Measurements from ENCODE around the gene LPP.

The LPP gene

DNA sequence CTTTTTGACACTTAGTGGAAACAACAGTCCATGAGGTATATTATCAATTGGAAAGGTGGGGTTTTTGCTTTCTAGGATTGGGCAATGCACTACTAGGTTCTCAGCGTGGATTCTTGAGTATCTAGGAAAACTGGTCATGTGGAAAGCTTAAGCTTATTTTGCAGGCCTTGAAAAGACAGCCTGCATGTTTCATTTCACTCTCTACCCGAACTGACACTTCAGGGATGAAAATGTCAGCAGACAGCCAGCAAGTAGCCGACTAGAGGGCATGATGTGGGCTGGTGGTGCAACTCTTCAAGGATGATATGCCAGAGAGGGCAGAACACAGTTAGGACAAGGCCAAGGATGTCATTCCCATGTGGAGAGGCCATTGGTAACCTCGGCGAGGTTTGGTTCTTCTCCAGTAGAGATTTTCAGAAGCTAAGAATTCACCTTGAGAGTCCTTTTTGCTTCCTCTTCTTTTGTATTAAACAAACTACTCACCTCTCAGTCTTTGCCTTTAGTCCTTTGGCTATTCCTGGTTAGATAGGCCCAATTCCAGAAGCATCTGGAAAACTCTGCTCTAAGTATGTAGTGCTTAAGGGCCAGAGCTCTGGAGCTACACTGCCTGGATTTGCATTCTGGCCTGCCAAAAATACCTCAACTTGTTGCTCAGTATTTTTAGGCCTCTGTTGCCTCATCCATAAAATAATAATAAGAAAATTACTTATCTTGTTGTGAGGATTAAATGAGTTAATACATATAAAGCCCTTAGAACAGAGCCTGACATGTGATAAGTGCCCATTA, 17.9 kb downstream of the LPP start:
- DNase-seq, result no peak

GRCh38 chr3:188174317-188175044, 20.5 kb downstream of the LPP start:
- no peak for DNase-seq

DNA sequence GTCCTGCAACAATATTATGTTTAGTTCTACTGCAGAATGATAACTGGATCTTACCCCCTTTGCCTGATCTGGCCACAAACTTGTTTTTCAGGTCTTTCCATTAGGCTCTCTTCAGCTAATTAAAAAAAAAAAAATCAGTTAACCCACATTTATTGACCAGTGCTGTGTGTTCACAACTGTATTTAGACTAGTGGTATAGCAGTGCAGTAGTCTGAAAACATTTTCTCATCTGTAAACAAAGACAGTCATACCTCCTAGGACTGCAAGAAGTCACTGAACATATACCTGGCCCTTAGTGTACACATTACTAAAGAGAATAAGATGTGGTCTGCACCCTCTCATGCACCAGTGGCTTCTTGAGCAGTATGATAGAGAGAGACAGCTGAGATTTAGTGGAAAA, 22.5 kb downstream of the LPP start:
- DNase-seq, result no peak

DNA sequence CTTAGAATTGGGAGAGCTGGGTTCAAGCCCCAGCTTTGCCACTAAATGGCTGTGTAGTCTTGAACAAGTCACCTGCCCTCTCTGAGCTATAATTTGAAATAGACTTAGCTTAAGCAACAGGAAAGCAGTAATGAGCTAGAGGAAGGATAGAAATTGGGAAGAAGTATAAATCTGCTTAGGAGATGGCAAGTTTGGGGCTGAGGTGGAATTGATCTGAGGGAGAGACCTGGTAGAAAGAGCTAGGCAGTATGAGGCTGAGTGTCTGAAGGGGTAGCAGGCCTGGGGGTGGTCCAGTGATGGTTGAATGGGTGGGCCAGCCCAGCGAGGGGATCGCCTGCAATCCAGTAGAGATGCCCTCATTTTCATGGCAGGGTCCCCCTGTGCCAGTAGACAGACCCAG, 22.9 kb downstream of the LPP start:
- no peak for DNase-seq

GRCh38 chr3:188177721-188178120, 23.8 kb downstream of the LPP start:
- DNase-seq, result no peak

DNA sequence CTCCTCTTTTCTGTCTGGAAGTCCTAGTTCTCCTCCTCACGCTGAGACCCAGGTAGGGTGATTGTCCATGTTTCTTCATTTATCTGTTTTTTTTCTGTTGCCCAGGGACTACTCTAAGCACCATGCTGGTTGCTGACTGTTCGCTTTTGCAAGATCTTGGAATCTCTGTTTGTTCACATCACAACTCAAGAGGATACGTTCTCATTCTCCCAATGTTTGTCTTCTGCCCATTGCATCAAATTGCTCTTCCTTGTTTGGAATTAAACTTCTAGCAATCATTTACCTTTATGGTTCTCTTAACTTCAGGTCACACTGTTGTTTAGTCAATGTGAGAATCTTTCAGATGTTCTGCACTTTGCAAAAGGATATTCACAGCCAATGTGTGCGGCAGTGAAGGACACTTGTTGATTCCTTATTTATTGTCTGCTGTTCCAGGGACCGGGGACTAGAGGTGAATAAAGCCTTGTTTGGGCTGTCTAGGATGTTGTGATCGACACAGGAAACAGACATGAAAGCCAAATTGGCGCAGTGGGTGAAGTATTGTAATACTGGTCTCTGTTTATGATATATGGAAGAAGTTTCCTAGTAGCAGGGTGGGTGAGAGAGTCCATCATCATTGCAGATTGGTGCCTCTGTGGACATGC, 24.5 kb downstream of the LPP start:
- DNase-seq, result no peak

- peak; percentile 56 for DNase-seq
These were observed 25.3 kb downstream of the LPP start for GRCh38 chr3:188179006-188179966.

DNA sequence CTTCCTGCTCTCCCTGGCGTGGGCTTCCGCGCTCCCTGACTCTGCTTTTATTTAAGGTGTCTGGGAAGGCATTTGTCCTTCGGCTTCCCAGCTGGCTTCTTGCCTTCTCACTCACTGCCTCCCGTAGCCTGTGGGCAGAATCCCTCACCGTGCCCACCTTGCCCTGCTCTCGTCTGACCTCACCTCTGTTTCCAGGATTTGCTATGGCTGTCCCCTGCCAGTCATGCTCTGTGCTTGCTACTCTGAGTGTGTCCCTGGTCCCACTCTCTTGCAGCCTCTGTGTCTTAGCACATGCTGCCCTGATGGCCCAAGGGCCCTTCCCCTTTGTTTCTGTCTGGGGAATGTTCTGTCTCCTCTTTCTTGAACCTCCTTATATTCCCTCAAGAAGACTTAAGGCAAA, 26.2 kb downstream of the LPP start:
- no peak for DNase-seq

- no peak for DNase-seq
These were observed 29.5 kb downstream of the LPP start for GRCh38 chr3:188183452-188183851.

DNA sequence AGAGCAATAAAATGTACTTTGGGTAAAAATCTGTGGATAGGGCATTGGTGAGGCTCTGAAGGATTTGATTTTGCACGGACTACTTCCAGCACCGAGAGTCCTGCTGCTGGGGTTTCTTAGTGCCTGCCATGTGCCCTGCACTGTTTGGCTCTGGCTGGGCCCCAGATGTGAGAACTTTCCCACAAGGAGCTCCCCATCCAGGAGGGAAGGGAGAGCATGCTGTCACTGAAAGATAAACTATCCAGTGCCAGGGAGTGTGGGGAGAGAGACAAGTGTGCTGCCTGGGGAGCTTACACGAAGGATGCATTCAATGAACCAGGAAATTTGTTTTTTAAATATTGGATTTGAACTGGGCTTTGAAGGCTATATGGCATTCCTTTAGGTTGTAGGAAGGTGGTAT, 30.2 kb downstream of the LPP start:
- DNase-seq, result no peak

DNA sequence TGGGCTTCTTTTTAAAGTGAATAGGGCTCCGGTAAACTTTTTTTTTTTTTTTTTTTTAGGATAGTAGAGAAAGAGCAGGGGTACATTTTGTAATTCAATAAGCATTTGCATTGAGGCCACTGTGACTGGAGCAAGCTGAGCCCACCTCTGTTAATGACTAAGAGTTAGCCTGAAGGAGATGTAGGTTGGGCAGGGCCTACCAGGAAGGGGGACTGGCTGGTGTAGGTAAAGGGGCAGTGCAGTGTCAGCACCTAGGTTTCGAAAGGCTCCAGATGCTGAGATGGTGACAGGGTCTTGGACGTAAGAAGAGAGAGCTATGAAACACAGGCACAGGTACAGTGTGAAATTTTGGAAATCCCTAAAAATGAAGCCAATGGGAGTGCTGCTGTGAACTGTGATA, 30.7 kb downstream of the LPP start:
- DNase-seq, result no peak

DNA sequence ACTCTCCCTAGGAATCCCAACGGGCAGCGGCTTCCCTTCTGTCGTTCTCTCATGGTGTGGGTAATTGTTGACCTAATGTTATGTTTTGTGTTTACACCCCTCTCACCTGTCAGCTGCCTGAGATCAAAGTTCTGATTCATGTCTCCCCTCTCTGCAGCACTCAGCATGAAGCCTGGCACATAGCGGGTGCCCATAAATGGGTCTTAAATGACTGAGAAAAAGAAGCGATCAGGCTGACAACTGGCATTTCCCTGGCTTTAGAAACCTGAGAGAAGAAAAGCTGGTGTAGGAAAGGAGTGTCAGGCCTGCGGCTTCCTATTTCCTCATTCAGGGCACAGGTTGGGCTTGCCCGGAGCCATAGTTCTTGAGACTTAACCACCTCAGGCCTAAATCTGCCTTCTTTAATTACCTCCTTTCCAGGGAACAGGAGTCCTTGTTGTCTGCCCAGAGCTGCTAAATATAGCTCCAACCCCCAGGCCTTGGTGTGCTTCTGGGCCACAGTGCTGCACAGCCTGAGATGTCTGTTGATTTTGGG, 31.8 kb downstream of the LPP start:
- DNase-seq, result peak; percentile 19

DNA sequence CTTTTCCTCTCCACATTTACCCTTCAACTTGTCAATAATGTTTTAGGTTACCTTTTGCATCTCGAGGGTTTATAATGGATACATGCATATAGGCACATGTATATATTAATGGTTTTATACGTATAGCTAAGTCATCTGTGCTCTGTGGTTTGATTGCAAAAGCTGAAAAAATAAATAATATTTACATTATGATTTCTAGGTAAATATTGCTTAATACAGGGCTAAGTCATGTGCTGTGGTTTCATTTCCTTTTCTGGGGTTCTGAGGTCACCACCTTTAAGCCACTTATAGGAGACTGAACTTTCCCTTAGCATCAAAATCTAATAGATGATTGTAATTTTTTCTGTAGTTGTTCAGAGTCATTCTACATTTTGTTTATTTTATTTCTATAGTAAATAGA, 33.1 kb downstream of the LPP start:
- no peak for DNase-seq

GRCh38 chr3:188188911-188189310, 35.0 kb downstream of the LPP start:
- no peak for DNase-seq

DNA sequence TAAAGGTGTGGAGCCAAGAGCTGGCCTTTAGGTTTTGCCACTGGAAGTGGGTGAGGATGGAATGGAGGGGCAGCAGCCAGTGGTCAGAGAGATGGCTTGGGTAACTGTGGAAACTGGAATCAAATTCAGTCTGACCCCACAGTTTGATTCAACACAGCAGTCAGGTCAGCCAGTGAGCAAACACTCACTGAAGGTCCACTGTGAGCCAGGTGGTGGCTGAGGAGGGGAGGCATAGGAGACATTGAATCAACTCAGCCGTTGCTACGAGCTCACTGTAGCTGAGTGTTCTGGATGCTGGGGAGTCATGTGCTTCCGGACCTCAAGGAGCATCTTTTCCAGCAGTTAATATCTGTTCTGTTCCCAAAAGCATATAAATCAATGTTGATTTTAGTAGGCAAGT, 37.5 kb downstream of the LPP start:
- no peak for DNase-seq

DNA sequence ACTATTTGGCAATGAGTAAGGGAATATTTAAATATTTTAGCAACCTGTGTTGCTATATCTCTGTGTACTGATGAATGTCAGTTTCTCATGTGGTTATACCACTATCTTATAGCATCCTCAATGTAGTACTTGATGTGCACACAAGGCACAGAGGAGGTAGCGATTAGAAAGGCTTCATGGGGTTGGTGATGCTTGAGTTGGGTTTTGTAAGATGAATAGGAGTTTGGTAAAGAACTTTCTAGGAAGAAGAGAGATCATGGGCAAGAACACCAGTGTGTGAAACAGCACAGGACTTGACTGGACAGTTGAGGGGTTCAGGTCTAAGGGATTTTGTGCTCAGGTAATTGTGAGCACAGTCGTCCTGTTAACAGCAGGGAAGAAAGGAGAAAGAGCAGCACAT, 38.1 kb downstream of the LPP start:
- no peak for DNase-seq

DNA sequence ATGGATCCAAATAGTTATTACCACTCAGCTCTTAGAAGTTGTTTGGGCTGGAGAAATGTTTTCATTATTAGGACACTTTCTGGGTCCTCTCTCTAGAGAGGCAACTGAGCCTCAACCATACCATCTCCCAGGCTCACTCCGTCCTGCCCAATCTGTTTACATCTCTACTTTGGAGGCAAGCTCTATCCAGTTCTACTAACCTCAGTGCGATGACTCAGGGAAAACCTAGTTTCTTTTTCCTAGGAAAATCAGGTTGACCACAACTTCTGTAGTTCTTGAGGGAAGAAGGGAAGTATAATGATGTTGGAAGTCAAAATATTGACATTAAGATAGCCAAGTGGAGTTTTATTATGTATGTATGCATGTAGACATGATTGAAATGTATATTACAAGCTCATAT, 40.4 kb downstream of the LPP start:
- no peak for DNase-seq

GRCh38 chr3:188196232-188196990, 42.5 kb downstream of the LPP start:
- DNase-seq, result no peak

DNA sequence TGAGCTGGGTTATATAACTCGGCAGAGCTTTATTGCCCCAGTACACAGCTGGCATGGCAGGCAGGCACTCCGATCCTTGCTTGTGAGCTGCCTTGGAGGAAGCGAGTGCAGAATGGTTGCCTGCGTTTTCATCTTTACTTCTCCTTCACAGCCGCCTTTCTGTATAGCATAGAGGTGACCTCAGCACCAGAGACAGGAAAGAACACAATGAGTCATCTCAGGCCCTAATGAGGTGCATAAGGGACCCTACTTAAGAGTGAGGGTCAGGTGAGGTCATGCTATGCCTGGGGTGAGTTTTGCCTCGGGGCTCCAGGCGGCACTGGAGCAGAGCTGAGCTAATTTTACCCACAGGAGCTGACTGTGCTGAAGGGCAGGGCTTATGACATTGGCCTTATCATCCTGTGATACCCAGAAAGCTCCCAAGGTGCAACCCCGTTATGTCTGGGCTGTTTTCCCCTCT, 43.5 kb downstream of the LPP start:
- no peak for DNase-seq

DNA sequence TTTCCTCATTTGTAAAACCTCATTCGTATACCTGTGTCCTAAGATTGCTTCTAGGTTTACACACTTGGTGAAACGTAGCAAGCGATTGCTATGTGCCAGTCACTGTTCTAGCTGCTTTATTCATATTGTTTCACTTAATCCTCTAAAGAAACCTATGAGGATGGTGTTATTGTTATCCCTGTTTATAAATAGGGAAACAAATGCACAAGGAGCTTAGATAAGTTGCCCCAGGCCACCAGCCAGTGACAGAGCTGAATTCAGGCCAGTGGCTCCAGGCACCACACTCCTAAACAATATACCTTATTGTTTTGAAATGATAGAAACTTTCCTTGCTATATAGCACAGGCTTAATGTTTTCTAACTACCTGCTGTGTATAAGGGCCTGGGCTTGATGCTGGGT, 44.0 kb downstream of the LPP start:
- DNase-seq, result no peak

DNA sequence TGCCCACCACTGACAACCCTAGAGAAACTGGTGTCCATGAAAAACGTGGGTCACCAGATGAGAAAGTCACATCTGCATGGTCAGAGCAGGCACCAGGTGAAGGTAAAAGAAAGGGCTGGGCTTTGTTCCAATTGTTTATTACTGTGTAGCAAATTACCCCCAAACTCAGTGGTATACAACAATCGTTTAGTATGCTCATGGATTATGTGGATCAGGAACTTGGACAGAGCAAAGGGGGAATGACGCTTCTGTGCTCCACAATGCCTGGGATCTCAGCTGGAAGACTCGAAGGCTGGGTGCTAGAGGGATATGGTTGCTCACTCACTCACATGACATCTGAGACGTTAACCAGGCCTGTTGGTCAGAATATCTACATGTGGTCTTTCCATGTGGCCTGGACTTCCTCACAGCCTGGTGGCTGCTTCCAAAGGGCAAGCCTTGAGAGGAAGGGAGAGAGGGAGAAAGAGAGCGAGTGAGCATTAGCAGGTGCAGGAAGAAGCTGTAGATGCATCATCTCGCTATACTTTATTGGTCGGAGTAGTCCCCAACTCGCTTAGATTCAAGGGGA, 44.9 kb downstream of the LPP start:
- no peak for DNase-seq

Data from NCI-H1092 (cell line).